HL-60 (cell line): ENCODE measurements around the gene PTGFR.

Experiments
- DNase-seq, 2 experiments: peaks; one replicate each; pipeline ENCODE4 v3.0.0-alpha.2; 2010 to 2020; ENCODE audit warnings: low read depth in 1 of 2, low spot score in 1 of 2
- H3K27ac ChIP-seq: fragments of 250-450 bp; sonication (Bioruptor Pico); replicated peaks from 2 replicates; pipeline ENCODE4 v1.5.1; 2020; ENCODE audit warnings: mild to moderate bottlenecking, moderate library complexity
- H3K27me3 ChIP-seq: fragments of 250-450 bp; sonication (Bioruptor Pico); 2 replicates; pipeline ENCODE4 v1.5.1; 2021; ENCODE audit warnings: mild to moderate bottlenecking, moderate library complexity; ENCODE audit not compliant: insufficient read depth, poor library complexity, severe bottlenecking
- H3K4me3 ChIP-seq: replicated peaks from 2 replicates; pipeline ENCODE4 v1.5.1; 2011; ENCODE audit warnings: mild to moderate bottlenecking, control low read depth, low read length; ENCODE audit not compliant: insufficient read depth
- GABPA ChIP-seq: IDR thresholded peaks from 2 replicates; pipeline ENCODE4 v1.6.1; 2012; ENCODE audit warnings: low read depth
- POLR2AphosphoS5 ChIP-seq: IDR thresholded peaks from 2 replicates; pipeline ENCODE4 v1.6.1; 2012; ENCODE audit warnings: low read depth
- SPI1 ChIP-seq: IDR thresholded peaks from 2 replicates; pipeline ENCODE4 v1.6.1; 2012; ENCODE audit warnings: low read depth, mild to moderate bottlenecking, borderline replicate concordance
- TF ChIP-seq, protein P1 (sequence below): IDR thresholded peaks from 2 replicates; pipeline ENCODE4 v1.6.1; 2012; ENCODE audit warnings: low read depth; ENCODE audit not compliant: insufficient replicate concordance
- TF ChIP-seq, protein P2 (sequence below): IDR thresholded peaks from one replicate; pipeline ENCODE4 v1.5.1; 2011; ENCODE audit warnings: low read length, control low read depth, inconsistent platforms; ENCODE audit not compliant: insufficient read depth

The PTGFR gene

DNA sequence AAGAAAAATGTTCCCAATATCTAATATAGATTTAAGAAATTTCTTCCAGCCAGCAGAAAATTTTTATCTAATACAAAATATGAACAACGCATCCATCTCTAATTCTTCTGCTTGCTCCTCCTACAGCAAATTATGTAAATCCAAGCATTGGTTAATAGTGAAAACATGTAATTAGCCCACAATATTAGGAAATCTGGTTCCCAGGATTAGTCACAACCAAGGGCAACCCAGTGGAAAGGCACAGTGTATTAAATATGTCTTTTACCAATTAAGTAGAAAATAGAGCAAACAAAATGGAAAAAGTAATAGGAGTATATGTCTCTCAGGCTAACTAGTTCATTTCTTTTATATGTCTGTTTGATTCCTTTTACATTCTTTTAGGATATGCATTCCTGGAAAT, 70.0 kb downstream of the PTGFR start:
- TF ChIP-seq SPI1 = no peak
- TF ChIP-seq GABPA = no peak
- TF ChIP-seq, protein P1, sequence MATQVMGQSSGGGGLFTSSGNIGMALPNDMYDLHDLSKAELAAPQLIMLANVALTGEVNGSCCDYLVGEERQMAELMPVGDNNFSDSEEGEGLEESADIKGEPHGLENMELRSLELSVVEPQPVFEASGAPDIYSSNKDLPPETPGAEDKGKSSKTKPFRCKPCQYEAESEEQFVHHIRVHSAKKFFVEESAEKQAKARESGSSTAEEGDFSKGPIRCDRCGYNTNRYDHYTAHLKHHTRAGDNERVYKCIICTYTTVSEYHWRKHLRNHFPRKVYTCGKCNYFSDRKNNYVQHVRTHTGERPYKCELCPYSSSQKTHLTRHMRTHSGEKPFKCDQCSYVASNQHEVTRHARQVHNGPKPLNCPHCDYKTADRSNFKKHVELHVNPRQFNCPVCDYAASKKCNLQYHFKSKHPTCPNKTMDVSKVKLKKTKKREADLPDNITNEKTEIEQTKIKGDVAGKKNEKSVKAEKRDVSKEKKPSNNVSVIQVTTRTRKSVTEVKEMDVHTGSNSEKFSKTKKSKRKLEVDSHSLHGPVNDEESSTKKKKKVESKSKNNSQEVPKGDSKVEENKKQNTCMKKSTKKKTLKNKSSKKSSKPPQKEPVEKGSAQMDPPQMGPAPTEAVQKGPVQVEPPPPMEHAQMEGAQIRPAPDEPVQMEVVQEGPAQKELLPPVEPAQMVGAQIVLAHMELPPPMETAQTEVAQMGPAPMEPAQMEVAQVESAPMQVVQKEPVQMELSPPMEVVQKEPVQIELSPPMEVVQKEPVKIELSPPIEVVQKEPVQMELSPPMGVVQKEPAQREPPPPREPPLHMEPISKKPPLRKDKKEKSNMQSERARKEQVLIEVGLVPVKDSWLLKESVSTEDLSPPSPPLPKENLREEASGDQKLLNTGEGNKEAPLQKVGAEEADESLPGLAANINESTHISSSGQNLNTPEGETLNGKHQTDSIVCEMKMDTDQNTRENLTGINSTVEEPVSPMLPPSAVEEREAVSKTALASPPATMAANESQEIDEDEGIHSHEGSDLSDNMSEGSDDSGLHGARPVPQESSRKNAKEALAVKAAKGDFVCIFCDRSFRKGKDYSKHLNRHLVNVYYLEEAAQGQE = no peak
- no peak for TF ChIP-seq POLR2AphosphoS5
- TF ChIP-seq, protein P2, sequence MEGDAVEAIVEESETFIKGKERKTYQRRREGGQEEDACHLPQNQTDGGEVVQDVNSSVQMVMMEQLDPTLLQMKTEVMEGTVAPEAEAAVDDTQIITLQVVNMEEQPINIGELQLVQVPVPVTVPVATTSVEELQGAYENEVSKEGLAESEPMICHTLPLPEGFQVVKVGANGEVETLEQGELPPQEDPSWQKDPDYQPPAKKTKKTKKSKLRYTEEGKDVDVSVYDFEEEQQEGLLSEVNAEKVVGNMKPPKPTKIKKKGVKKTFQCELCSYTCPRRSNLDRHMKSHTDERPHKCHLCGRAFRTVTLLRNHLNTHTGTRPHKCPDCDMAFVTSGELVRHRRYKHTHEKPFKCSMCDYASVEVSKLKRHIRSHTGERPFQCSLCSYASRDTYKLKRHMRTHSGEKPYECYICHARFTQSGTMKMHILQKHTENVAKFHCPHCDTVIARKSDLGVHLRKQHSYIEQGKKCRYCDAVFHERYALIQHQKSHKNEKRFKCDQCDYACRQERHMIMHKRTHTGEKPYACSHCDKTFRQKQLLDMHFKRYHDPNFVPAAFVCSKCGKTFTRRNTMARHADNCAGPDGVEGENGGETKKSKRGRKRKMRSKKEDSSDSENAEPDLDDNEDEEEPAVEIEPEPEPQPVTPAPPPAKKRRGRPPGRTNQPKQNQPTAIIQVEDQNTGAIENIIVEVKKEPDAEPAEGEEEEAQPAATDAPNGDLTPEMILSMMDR = no peak
- no peak for DNase-seq
- Histone ChIP-seq H3K27ac (no peak overlapping the region), H3K4me3 (no peak overlapping the region), H3K27me3 (no peaks in the 10 kb centered on the region)

- TF ChIP-seq, protein P2 = no peak
- TF ChIP-seq GABPA (no peak), SPI1 (no peak), POLR2AphosphoS5 (no peak)
- TF ChIP-seq, protein P1 = no peak
- H3K4me3 ChIP-seq = no peak overlapping the region
- H3K27ac ChIP-seq = no peak overlapping the region
- no peaks in the 10 kb centered on the region for H3K27me3 ChIP-seq
- DNase-seq = no peak
Observed at GRCh38 chr1:78561856-78562255, 71.1 kb downstream of the PTGFR start.

GRCh38 chr1:78565393-78565792, 74.6 kb downstream of the PTGFR start:
- no peak for DNase-seq
- H3K27me3 ChIP-seq = no peaks in the 10 kb centered on the region
- no peak overlapping the region for H3K27ac ChIP-seq
- no peak overlapping the region for H3K4me3 ChIP-seq
- TF ChIP-seq SPI1 = no peak

DNA sequence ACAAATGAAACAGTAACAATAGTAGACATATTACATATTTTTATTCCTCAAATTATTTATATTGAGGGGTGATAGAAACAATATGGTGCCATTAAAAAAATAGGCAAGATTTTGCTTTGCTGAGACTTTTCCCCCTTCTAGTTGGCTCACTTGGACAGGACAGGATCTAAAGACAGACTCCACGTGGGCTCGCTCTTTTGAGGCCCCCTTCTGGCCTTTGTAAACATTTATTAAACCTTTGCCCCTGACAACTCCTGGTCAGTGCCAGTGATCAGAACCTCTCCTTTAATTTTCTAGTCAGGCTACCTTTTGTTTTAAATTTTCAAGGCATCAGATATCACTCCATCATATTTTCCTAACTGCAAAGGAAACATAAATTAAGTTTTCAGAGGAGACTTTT, 79.8 kb downstream of the PTGFR start:
- TF ChIP-seq POLR2AphosphoS5 = no peak
- TF ChIP-seq, protein P2 = no peak
- no peak for TF ChIP-seq GABPA
- H3K4me3 ChIP-seq = no peak overlapping the region
- no peaks in the 10 kb centered on the region for H3K27me3 ChIP-seq
- H3K27ac ChIP-seq = no peak overlapping the region
- DNase-seq = no peak
